ENCODE data around the gene MAST4. TPM values are rescaled to one million over a fixed set of nuclear protein-coding genes. Genes with fewer than 3 reads are reported as not detected.

The MAST4 gene
- total RNA-seq, 2 experiments from 2014 or later: 1.3 to 21.9 TPM

DNA sequence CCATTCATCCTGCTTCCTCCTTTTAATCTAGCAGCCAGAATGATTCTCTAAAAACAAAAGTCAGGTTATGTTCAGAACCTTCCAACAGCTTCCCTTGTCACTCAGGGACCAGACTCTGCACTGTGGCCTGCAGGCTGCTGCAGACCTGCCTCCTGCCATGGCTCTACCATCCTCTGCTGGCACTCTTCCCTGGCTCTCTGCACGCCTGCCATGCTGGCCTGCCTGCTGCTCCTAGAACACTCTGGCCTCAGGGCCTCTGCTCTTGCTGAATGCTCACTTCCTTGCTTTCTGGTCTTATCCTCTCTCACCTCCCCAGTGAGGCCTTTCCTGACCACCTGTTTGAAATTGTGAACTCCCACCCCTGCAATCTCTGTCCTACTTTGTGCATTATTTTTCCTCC, 451.0 kb downstream of the MAST4 start:
- BruUV-seq (replicated peaks): no TSS peak
- Histone ChIP-seq H3K36me3 (ENCODE audit: insufficient read depth, low read length) (no peaks in the 10 kb centered on the region), H4K20me1 (ENCODE audit: insufficient read depth, low read length) (no peaks in the 10 kb centered on the region), H2AFZ (ENCODE audit: low read length) (no peak overlapping the region), H3K27ac (ENCODE audit: low read depth, low read length, poor library complexity, severe bottlenecking) (no peak overlapping the region), H3K79me2 (ENCODE audit: insufficient read depth, low read depth, low read length) (no peaks in the 10 kb centered on the region), H3K9me2 (ENCODE audit: insufficient read depth, low read length) (no peaks in the 10 kb centered on the region), H3K4me1 (ENCODE audit: insufficient read depth, low read length, poor library complexity, severe bottlenecking) (no peaks in the 10 kb centered on the region), H3K4me2 (ENCODE audit: low read length) (no peak overlapping the region), H3K4me3 (ENCODE audit: low read depth, low read length, poor library complexity, severe bottlenecking) (no peak overlapping the region), H3K9me3 (ENCODE audit: low read length) (no peaks in the 10 kb centered on the region)
- TF ChIP-seq, protein P1, sequence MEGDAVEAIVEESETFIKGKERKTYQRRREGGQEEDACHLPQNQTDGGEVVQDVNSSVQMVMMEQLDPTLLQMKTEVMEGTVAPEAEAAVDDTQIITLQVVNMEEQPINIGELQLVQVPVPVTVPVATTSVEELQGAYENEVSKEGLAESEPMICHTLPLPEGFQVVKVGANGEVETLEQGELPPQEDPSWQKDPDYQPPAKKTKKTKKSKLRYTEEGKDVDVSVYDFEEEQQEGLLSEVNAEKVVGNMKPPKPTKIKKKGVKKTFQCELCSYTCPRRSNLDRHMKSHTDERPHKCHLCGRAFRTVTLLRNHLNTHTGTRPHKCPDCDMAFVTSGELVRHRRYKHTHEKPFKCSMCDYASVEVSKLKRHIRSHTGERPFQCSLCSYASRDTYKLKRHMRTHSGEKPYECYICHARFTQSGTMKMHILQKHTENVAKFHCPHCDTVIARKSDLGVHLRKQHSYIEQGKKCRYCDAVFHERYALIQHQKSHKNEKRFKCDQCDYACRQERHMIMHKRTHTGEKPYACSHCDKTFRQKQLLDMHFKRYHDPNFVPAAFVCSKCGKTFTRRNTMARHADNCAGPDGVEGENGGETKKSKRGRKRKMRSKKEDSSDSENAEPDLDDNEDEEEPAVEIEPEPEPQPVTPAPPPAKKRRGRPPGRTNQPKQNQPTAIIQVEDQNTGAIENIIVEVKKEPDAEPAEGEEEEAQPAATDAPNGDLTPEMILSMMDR (conservative IDR thresholded peaks at IDR 0.05; ENCODE audit: low read length): no peak
- TF ChIP-seq EZH2phosphoT487 (IDR thresholded peaks at IDR 0.05; ENCODE audit: borderline replicate concordance, low read depth, low read length): no peak
- ChIA-PET POLR2A (interaction anchor here (0.6 to 1.9 kb wide), 2 partner anchors 20 to 34 kb away, joined by 3 to 5 read pairs; no protein-coding TSS in a partner anchor), CTCF (ENCODE audit: unreplicated experiment) (no interaction called here)
- no peak for DNase-seq (ENCODE audit: low spot score)
- intact Hi-C loops (cut with micrococcal nuclease; ENCODE audit: unreplicated experiment): no loop called here

DNA sequence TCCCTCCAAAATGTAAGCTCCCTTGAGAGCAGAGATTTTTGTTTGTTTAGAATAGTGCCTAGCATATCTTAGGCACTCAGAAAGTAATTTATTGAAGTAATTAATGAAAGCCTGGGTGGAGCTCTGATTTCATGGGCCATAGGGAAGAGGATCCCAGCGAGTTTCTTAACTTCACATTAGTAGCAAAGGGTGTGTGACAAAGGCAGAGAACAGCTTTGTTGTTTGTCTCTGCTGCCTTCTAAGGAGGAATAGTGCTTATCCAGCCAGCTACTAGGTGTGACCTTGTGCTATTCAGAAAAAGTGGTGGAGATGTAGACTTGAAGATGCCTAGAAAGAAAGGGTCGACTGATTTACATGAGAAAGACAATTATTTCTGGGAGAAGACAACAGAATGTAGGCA, 451.4 kb downstream of the MAST4 start:
- H3K4me2 ChIP-seq (ENCODE audit: low read length): no peak overlapping the region
- H3K79me2 ChIP-seq (ENCODE audit: insufficient read depth, low read depth, low read length): no peaks in the 10 kb centered on the region
- BruUV-seq (replicated peaks): no TSS peak
- no peak overlapping the region for H3K4me3 ChIP-seq (ENCODE audit: low read depth, low read length, poor library complexity, severe bottlenecking)
- H3K9me3 ChIP-seq (ENCODE audit: low read length): no peaks in the 10 kb centered on the region
- DNase-seq (ENCODE audit: low spot score): no peak
- no peaks in the 10 kb centered on the region for H3K4me1 ChIP-seq (ENCODE audit: insufficient read depth, low read length, poor library complexity, severe bottlenecking)
- H4K20me1 ChIP-seq (ENCODE audit: insufficient read depth, low read length): no peaks in the 10 kb centered on the region
- H3K27ac ChIP-seq (ENCODE audit: low read depth, low read length, poor library complexity, severe bottlenecking): no peak overlapping the region
- CTCF ChIA-PET (ENCODE audit: unreplicated experiment): no interaction called here
- no peak overlapping the region for H2AFZ ChIP-seq (ENCODE audit: low read length)
- POLR2A ChIA-PET: interaction anchor here (0.6 kb wide), 1 partner anchor 1664 kb away, joined by 3 read pairs; no protein-coding TSS in a partner anchor
- intact Hi-C loops (cut with micrococcal nuclease; ENCODE audit: unreplicated experiment): no loop called here
- no peaks in the 10 kb centered on the region for H3K36me3 ChIP-seq (ENCODE audit: insufficient read depth, low read length)
- H3K9me2 ChIP-seq (ENCODE audit: insufficient read depth, low read length): no peaks in the 10 kb centered on the region
- TF ChIP-seq, protein P1 (conservative IDR thresholded peaks at IDR 0.05; ENCODE audit: low read length): no peak
- no peak for TF ChIP-seq EZH2phosphoT487 (IDR thresholded peaks at IDR 0.05; ENCODE audit: borderline replicate concordance, low read depth, low read length)

DNA sequence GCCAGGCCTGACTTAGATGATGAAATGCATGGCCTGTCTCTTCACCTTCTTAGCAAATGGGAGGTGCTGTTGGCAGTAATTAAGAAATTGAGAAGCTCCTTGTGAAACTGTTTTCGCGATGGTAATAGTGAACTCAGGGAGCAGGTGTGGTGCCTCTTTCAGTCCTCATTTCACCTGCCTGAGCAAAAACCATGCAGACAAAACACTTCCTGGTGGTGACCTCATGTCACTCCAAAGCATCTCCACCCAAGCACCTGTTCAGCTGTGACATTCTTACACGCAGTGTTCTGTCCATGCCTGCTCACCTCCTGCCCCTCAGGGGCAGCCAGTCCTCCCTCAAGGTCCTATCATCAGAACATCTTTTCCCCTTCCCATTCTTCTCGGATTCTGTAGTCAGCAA, 453.9 kb downstream of the MAST4 start:
- BruUV-seq (replicated peaks): no TSS peak
- H3K4me3 ChIP-seq (ENCODE audit: low read depth, low read length, poor library complexity, severe bottlenecking): no peak overlapping the region
- intact Hi-C loops (cut with micrococcal nuclease; ENCODE audit: unreplicated experiment): no loop called here
- POLR2A ChIA-PET: interaction anchor here (1.0 to 1.2 kb wide), 2 partner anchors 13 to 34 kb away, joined by 3 to 5 read pairs; no protein-coding TSS in a partner anchor
- no peaks in the 10 kb centered on the region for H3K9me2 ChIP-seq (ENCODE audit: insufficient read depth, low read length)
- H3K9me3 ChIP-seq (ENCODE audit: low read length): no peaks in the 10 kb centered on the region
- H3K27ac ChIP-seq (ENCODE audit: low read depth, low read length, poor library complexity, severe bottlenecking): no peak overlapping the region
- no peaks in the 10 kb centered on the region for H4K20me1 ChIP-seq (ENCODE audit: insufficient read depth, low read length)
- H2AFZ ChIP-seq (ENCODE audit: low read length): no peak overlapping the region
- DNase-seq (ENCODE audit: low spot score): no peak
- CTCF ChIA-PET (ENCODE audit: unreplicated experiment): no interaction called here
- H3K4me2 ChIP-seq (ENCODE audit: low read length): no peak overlapping the region
- H3K4me1 ChIP-seq (ENCODE audit: insufficient read depth, low read length, poor library complexity, severe bottlenecking): no peaks in the 10 kb centered on the region
- H3K79me2 ChIP-seq (ENCODE audit: insufficient read depth, low read depth, low read length): no peaks in the 10 kb centered on the region
- no peaks in the 10 kb centered on the region for H3K36me3 ChIP-seq (ENCODE audit: insufficient read depth, low read length)
- TF ChIP-seq, protein P1 (conservative IDR thresholded peaks at IDR 0.05; ENCODE audit: low read length): no peak
- no peak for TF ChIP-seq EZH2phosphoT487 (IDR thresholded peaks at IDR 0.05; ENCODE audit: borderline replicate concordance, low read depth, low read length)
